B cell (primary cell): Measurements from ENCODE around the gene RABGAP1.

Experiments used
- CTCF ChIP-seq: fragments of 200-600 bp; IDR thresholded peaks from one replicate; pipeline ENCODE4 v1.8.0; 2022; ENCODE audit warnings: antibody characterized with exemption, mild to moderate bottlenecking
- EZH2 ChIP-seq: IDR thresholded peaks from 2 replicates; pipeline ENCODE4 v1.6.1; 2012; ENCODE audit warnings: borderline replicate concordance, low read depth, mild to moderate bottlenecking, moderate library complexity, low read length; ENCODE audit not compliant: insufficient read depth, poor library complexity, severe bottlenecking

GRCh38 chr9:123080444-123080843 is 139.6 kb downstream of the RABGAP1 start:
- TF ChIP-seq CTCF (no peak), EZH2 (no peak)
